DOHH2 (cell line): ENCODE results near the gene PACSIN1.

Experiments used
- H3F3A ChIP-seq: fragments of 200-600 bp; sonication (generic), shearing (Covaris generic); 2 replicates; pipeline ENCODE4 v1.6.0; 2016; ENCODE audit warnings: antibody characterized with exemption, mild to moderate bottlenecking; ENCODE audit not compliant: control insufficient read depth, insufficient read depth
- H3K27ac ChIP-seq: fragments of 200-600 bp; sonication (generic); 2 replicates; pipeline ENCODE4 v1.5.1; 2014; ENCODE audit warnings: low read depth, mild to moderate bottlenecking, low read length, moderate library complexity
- H3K27me3 ChIP-seq: fragments of 200-600 bp; sonication (generic); 2 replicates; pipeline ENCODE4 v1.6.1; 2014; ENCODE audit warnings: mild to moderate bottlenecking, low read length, mixed read lengths; ENCODE audit not compliant: control insufficient read depth
- H3K36me3 ChIP-seq: fragments of 200-600 bp; sonication (generic); 2 replicates; pipeline ENCODE4 v1.6.1; 2014; ENCODE audit warnings: mild to moderate bottlenecking, low read length, moderate library complexity, mixed read lengths; ENCODE audit not compliant: control insufficient read depth
- H3K4me1 ChIP-seq: fragments of 200-600 bp; sonication (generic); 2 replicates; pipeline ENCODE4 v1.6.1; 2014; ENCODE audit warnings: mild to moderate bottlenecking, low read length, mixed read lengths; ENCODE audit not compliant: control insufficient read depth
- H3K4me2 ChIP-seq: fragments of 200-600 bp; sonication (generic); 2 replicates; pipeline ENCODE4 v1.6.0; 2014; ENCODE audit warnings: mild to moderate bottlenecking, low read length, moderate library complexity
- H3K4me3 ChIP-seq: fragments of 200-600 bp; sonication (generic); 2 replicates; pipeline ENCODE4 v1.5.1; 2014; ENCODE audit warnings: mild to moderate bottlenecking, low read length, mixed read lengths
- H3K79me2 ChIP-seq: fragments of 200-600 bp; sonication (generic); 2 replicates; pipeline ENCODE4 v1.6.1; 2014; ENCODE audit warnings: mild to moderate bottlenecking, low read length, mixed read lengths; ENCODE audit not compliant: control insufficient read depth
- H3K9me2 ChIP-seq: fragments of 200-600 bp; sonication (generic); replicated peaks from 2 replicates; pipeline ENCODE4 v1.6.1; 2014; ENCODE audit warnings: mild to moderate bottlenecking, low read length, mixed read lengths; ENCODE audit not compliant: control insufficient read depth
- H3K9me3 ChIP-seq: fragments of 200-600 bp; sonication (generic); 2 replicates; pipeline ENCODE4 v1.6.1; 2014; ENCODE audit warnings: antibody characterized with exemption, low read length, mixed read lengths; ENCODE audit not compliant: control insufficient read depth, insufficient read depth
- H4K20me1 ChIP-seq: fragments of 200-600 bp; sonication (generic); 2 replicates; pipeline ENCODE4 v1.6.0; 2014; ENCODE audit warnings: low read depth, mild to moderate bottlenecking, antibody characterized with exemption, low read length, moderate library complexity; ENCODE audit not compliant: control insufficient read depth, insufficient read depth
- CTCF ChIP-seq: fragments of 200-600 bp; sonication (generic); IDR thresholded peaks from one replicate; pipeline ENCODE4 v1.5.1; 2014; ENCODE audit warnings: antibody characterized with exemption, mild to moderate bottlenecking, low read depth, low read length; ENCODE audit not compliant: poor library complexity, severe bottlenecking
- EZH2phosphoT487 ChIP-seq: fragments of 200-600 bp; sonication (generic); IDR thresholded peaks from 2 replicates; pipeline ENCODE4 v1.6.1; 2017; ENCODE audit warnings: borderline replicate concordance, mild to moderate bottlenecking, antibody characterized with exemption, low read length, moderate library complexity, mixed read lengths

Gene PACSIN1

GRCh38 chr6:34583861-34584604 lies 118.2 kb downstream of the PACSIN1 start:
- H4K20me1 ChIP-seq, result peaks cover 8% of the 10 kb centered on the region; the same call in 1 of the 2 replicates
- H3K4me3 ChIP-seq, result no peak overlapping the region
- H3K36me3 ChIP-seq, result peaks cover 13% of the 10 kb centered on the region
- H3K4me1 ChIP-seq, result no peaks in the 10 kb centered on the region
- no peaks in the 10 kb centered on the region for H3K9me3 ChIP-seq
- H3K79me2 ChIP-seq, result no peaks in the 10 kb centered on the region
- no peak overlapping the region for H3K4me2 ChIP-seq
- H3K9me2 ChIP-seq, result no peaks in the 10 kb centered on the region
- H3K27ac ChIP-seq, result no peak overlapping the region
- H3K27me3 ChIP-seq, result no peaks in the 10 kb centered on the region
- H3F3A ChIP-seq, result no peaks in the 10 kb centered on the region
- no peak for TF ChIP-seq EZH2phosphoT487
- no peak for TF ChIP-seq CTCF

GRCh38 chr6:34584694-34585093 lies 118.8 kb downstream of the PACSIN1 start:
- no peaks in the 10 kb centered on the region for H3F3A ChIP-seq
- H3K9me2 ChIP-seq, result no peaks in the 10 kb centered on the region
- H3K4me2 ChIP-seq, result no peak overlapping the region
- no peaks in the 10 kb centered on the region for H3K9me3 ChIP-seq
- TF ChIP-seq EZH2phosphoT487 (no peak), CTCF (no peak)
- H3K36me3 ChIP-seq, result peaks cover 20% of the 10 kb centered on the region
- H3K4me1 ChIP-seq, result no peaks in the 10 kb centered on the region
- no peak overlapping the region for H3K4me3 ChIP-seq
- H3K27ac ChIP-seq, result no peak overlapping the region
- no peaks in the 10 kb centered on the region for H3K79me2 ChIP-seq
- H4K20me1 ChIP-seq, result peaks cover 13% of the 10 kb centered on the region; the same call in 1 of the 2 replicates
- H3K27me3 ChIP-seq, result no peaks in the 10 kb centered on the region
